Psoas muscle (tissue), 8 donors: ENCODE results near the gene MPDU1. TPM values are rescaled to one million over a fixed set of nuclear protein-coding genes. Genes with fewer than 3 reads are reported as not detected.
A peak's percentile ranks its signal among the peaks of the same experiment; 100 is the strongest.

Experiments
- ATAC-seq, 4 donors: fragments of 200-7000 bp; cut with Tn5 transposase; one replicate each; pipeline ENCODE4 v1.9.1; 2020; ENCODE audit warnings: moderate library complexity in 3 of 4, mild to moderate bottlenecking in 2 of 4
- DNase-seq, 2 donors: peaks; one replicate each; pipeline ENCODE4 v3.0.0-alpha.2; 2020
- H3K27ac ChIP-seq: fragments of 200-600 bp; one replicate; pipeline ENCODE4 v1.8.0; 2022
- H3K27me3 ChIP-seq, 3 donors: fragments of 200-600 bp in 1 of 3; one replicate each; pipeline versions ENCODE4 v1.6.1 to v1.8.0; 2013 to 2022; ENCODE audit warnings: low read length in 2 of 3, mild to moderate bottlenecking in 2 of 3, moderate library complexity in 1 of 3; ENCODE audit not compliant: insufficient read depth in 3 of 3
- H3K36me3 ChIP-seq, 2 donors: fragments of 200-600 bp in 1 of 2; one replicate each; pipeline versions ENCODE4 v1.6.1 to v1.8.0; 2013 to 2022; ENCODE audit warnings: low read depth in 1 of 2, mild to moderate bottlenecking in 1 of 2, moderate library complexity in 1 of 2; ENCODE audit not compliant: insufficient read depth in 1 of 2
- H3K4me1 ChIP-seq: fragments of 200-600 bp; one replicate; pipeline ENCODE4 v1.8.0; 2022
- H3K4me3 ChIP-seq: fragments of 200-600 bp; one replicate; pipeline ENCODE4 v1.8.0; 2022; ENCODE audit warnings: mild to moderate bottlenecking
- H3K9me3 ChIP-seq: fragments of 200-600 bp; one replicate; pipeline ENCODE4 v1.8.0; 2022
- CTCF ChIP-seq: fragments of 200-600 bp; IDR thresholded peaks from one replicate; pipeline ENCODE4 v1.8.0; 2022; ENCODE audit warnings: antibody characterized with exemption
- WGBS, 3 donors: extraction: QIAGEN DNeasy Blood & Tissue Kit; methylation state at CpG; one replicate each; pipeline versions ENCODE4 v1.1.6 to v1.1.7; 2013; 5-methylcytosine and 5-hydroxymethylcytosine counted together
- intact Hi-C, 2 donors: fragments of 100-400 bp; cut with DNase I; formaldehyde crosslinking; loops; one replicate each; pipeline versions ENCODE4 v1.11.0 to v1.14.2; 2022
- polyA plus RNA-seq, 3 donors: library from polyadenylated mRNA; stranded (reverse); fragments of 200-250 nt; gene quantifications; one replicate each; pipeline ENCODE4 v1.2.3, GENCODE V29; 2013
- total RNA-seq, 4 donors: library from RNA; stranded (reverse); fragmentation: NEBNext Ultra II Directional in 2 of 4; extraction: Animal tissue kit (Norgen Biotek cat#: 25700) in 2 of 4; gene quantifications; one replicate each; pipeline versions ENCODE4 v1.2.1 to v1.2.4, GENCODE V29; 2021 to 2023
- donor health status: healthy with polysubstance abuse.
- donor health status: DM: no; HTN: no; CAD: no; lungs with moderate emphysema.
- donor health status: Bipolar disorder and iron deficiency.
- donor health status: healthy.
- donor health status: DM: yes; HTN: yes; CAD: no.
- donor health status: DM: no; HTN: no; CAD: no.
- donor health status: DM: no; HTN: no; CAD: no.
- donor health status: DM: yes; HTN: yes; CAD: no.

The MPDU1 gene
- total and polyA plus RNA-seq, 7 donors, result 19.3 to 147 (median 40.6) TPM

- DNase-seq (peak in 1 of 2 donors; percentile 47), ATAC-seq (peak; percentile 16 to 28 (median 22))
- Histone ChIP-seq H3K36me3 (peaks cover 18 to 74% of the 10 kb centered on the region in 2 donors), H3K9me3 (no peaks in the 10 kb centered on the region), H3K4me1 (peaks cover 34% of the 10 kb centered on the region), H3K4me3 (peak within 1 kb of the TSS; percentile 58), H3K27ac (peak within 1 kb of the TSS; percentile 69), H3K27me3 (no peaks in the 10 kb centered on the region)
- intact Hi-C loops, result loop anchor here in 1 of 2 donors (2.0 to 10.0 kb wide), 2 partner anchors 75 to 355 kb away; partner anchors contain the start of genes DVL2 and PHF23
- no peak for TF ChIP-seq CTCF
- WGBS, 3 donors, result 56 to 62% (median 61%) methylated on average over 23 to 24 of the region's 24 CpGs
These were observed 6.4 kb downstream of the MPDU1 start, which contains the start of gene SOX15 for GRCh38 chr17:7589891-7590691. Gene SOX15, minus strand, starts transcription at chr17:7590094. Its CDS starts 418 bp downstream, at chr17:7589676.

GRCh38 chr17:7590743-7591142 lies 7.1 kb downstream of the MPDU1 start:
- intact Hi-C loops, result no loop called here
- Histone ChIP-seq H3K36me3 (peaks cover 25 to 79% of the 10 kb centered on the region in 2 donors), H3K27me3 (no peaks in the 10 kb centered on the region), H3K4me3 (no peak overlapping the region), H3K4me1 (peaks cover 28% of the 10 kb centered on the region), H3K9me3 (no peaks in the 10 kb centered on the region), H3K27ac (peak overlapping the region; percentile 69)
- ATAC-seq (peak; percentile 30 to 66 (median 54)), DNase-seq (peak in 1 of 2 donors; percentile 59)
- TF ChIP-seq CTCF, result no peak
- WGBS, 3 donors, result 66 to 74% (median 67%) methylated on average over 4 of the region's 4 CpGs

GRCh38 chr17:7591596-7591995 lies 7.9 kb downstream of the MPDU1 start:
- H3K4me3 ChIP-seq, result no peak overlapping the region
- intact Hi-C loops, result no loop called here
- no peak for DNase-seq
- WGBS, 3 donors, result 84 to 92% (median 87%) methylated on average over 5 of the region's 5 CpGs
- no peaks in the 10 kb centered on the region for H3K27me3 ChIP-seq
- TF ChIP-seq CTCF, result no peak
- H3K9me3 ChIP-seq, result no peaks in the 10 kb centered on the region
- H3K27ac ChIP-seq, result no peak overlapping the region
- peaks cover 28% of the 10 kb centered on the region for H3K4me1 ChIP-seq
- ATAC-seq, result no peak
- H3K36me3 ChIP-seq, result peaks cover 29 to 80% of the 10 kb centered on the region in 2 donors

GRCh38 chr17:7592422-7593021 lies 8.9 kb downstream of the MPDU1 start:
- intact Hi-C loops, result no loop called here
- Histone ChIP-seq H3K4me1 (peaks cover 28% of the 10 kb centered on the region), H3K27me3 (no peaks in the 10 kb centered on the region), H3K36me3 (peaks cover 29 to 80% of the 10 kb centered on the region in 2 donors), H3K4me3 (no peak overlapping the region), H3K27ac (no peak overlapping the region), H3K9me3 (no peaks in the 10 kb centered on the region)
- 89 to 94% (median 89%) methylated on average over 23 of the region's 23 CpGs for WGBS, 3 donors
- no peak for DNase-seq
- no peak for ATAC-seq
- TF ChIP-seq CTCF, result no peak
